DMS114 treated with DMSO at 0.1 percent for 48 hours (cell line): Measurements from ENCODE around the gene PSME1.
A peak's percentile ranks its signal among the peaks of the same experiment; 100 is the strongest.

Experiments
- DNase-seq: peaks from one replicate; lab custom pipeline; 2025; ENCODE audit not compliant: unreplicated experiment; lab: John Stamatoyannopoulos, UW

Gene PSME1

GRCh38 chr14:24146453-24146977 is 10.5 kb downstream of the PSME1 start, which contains the start of gene PSME2:
Gene PSME2 (minus strand): TSS chr14:24146610. CDS start chr14:24146581, 29 bp downstream.
- peak; percentile 93 for DNase-seq

- peak; percentile 93 for DNase-seq
Measured at GRCh38 chr14:24146978-24147760, 11.2 kb downstream of the PSME1 start, which contains the start of gene RNF31. Gene RNF31 (plus strand): TSS chr14:24147498. CDS start chr14:24147699, 201 bp downstream.

- DNase-seq = no peak
Measured at GRCh38 chr14:24147761-24148428, 11.9 kb downstream of the PSME1 start.

GRCh38 chr14:24149302-24149969 is 13.4 kb downstream of the PSME1 start:
- DNase-seq = no peak

GRCh38 chr14:24150061-24150460 is 14.1 kb downstream of the PSME1 start:
- no peak for DNase-seq

- no peak for DNase-seq
Measured at GRCh38 chr14:24150567-24150966, 14.6 kb downstream of the PSME1 start.

GRCh38 chr14:24150993-24151392 is 15.0 kb downstream of the PSME1 start:
- no peak for DNase-seq

GRCh38 chr14:24151404-24152080 is 15.5 kb downstream of the PSME1 start:
- DNase-seq = no peak

- DNase-seq = no peak
Measured at GRCh38 chr14:24155100-24155499, 19.1 kb downstream of the PSME1 start.

GRCh38 chr14:24156840-24157239 is 20.8 kb downstream of the PSME1 start:
- DNase-seq = no peak

GRCh38 chr14:24157331-24157730 is 21.3 kb downstream of the PSME1 start:
- DNase-seq = no peak

GRCh38 chr14:24159777-24160498 is 23.9 kb downstream of the PSME1 start:
- no peak for DNase-seq

- no peak for DNase-seq
Measured at GRCh38 chr14:24160499-24160849, 24.5 kb downstream of the PSME1 start.

GRCh38 chr14:24160850-24161804 is 25.1 kb downstream of the PSME1 start, which contains the start of gene IRF9:
Gene IRF9 (plus strand): TSS chr14:24161265. CDS start chr14:24162145, 880 bp downstream.
- peak; percentile 82 for DNase-seq

GRCh38 chr14:24162093-24162492 is 26.1 kb downstream of the PSME1 start:
- DNase-seq = no peak

GRCh38 chr14:24164518-24164991 is 28.6 kb downstream of the PSME1 start:
- DNase-seq = no peak

- DNase-seq = no peak
Measured at GRCh38 chr14:24165785-24166184, 29.8 kb downstream of the PSME1 start.

GRCh38 chr14:24167469-24168114 is 31.6 kb downstream of the PSME1 start:
- no peak for DNase-seq
